HCT116 (cell line): Measurements from ENCODE around the gene CABLES1.

Experiments used
- CTCF ChIP-seq, 3 experiments: fragments of 200-600 bp in 1 of 3; sonication (generic) in 1 of 3; IDR thresholded peaks in 2 of 3; conservative IDR thresholded peaks in 1 of 3; 2 replicates each; pipeline ENCODE4 v1.5.1; 2012 to 2017; ENCODE audit warnings: low read depth in 2 of 3, low read length in 2 of 3, antibody characterized with exemption in 1 of 3, borderline replicate concordance in 1 of 3, control low read depth in 1 of 3, mild to moderate bottlenecking in 1 of 3, mixed read lengths in 1 of 3, mixed run types in 1 of 3, moderate library complexity in 1 of 3; ENCODE audit not compliant: insufficient read depth in 1 of 3
- EGR1 ChIP-seq: IDR thresholded peaks from 2 replicates; pipeline ENCODE4 v1.6.1; 2012; ENCODE audit warnings: low read depth
- EZH2 ChIP-seq: fragments of 200-600 bp; sonication (generic); IDR thresholded peaks from 2 replicates; pipeline ENCODE4 v1.6.1; 2017; ENCODE audit warnings: antibody characterized with exemption, mixed run types
- EZH2phosphoT487 ChIP-seq: fragments of 200-600 bp; IDR thresholded peaks from 2 replicates; pipeline ENCODE4 v1.6.1; 2018; ENCODE audit warnings: antibody characterized with exemption, borderline replicate concordance
- POLR2A ChIP-seq: IDR thresholded peaks from 2 replicates; pipeline ENCODE4 v1.7.0; 2011; ENCODE audit warnings: borderline replicate concordance; ENCODE audit not compliant: insufficient read depth, insufficient read length; ENCODE audit errors: extremely low read depth
- POLR2AphosphoS5 ChIP-seq: IDR thresholded peaks from 2 replicates; pipeline ENCODE4 v1.6.1; 2011; ENCODE audit warnings: mild to moderate bottlenecking, low read depth, low read length, moderate library complexity
- RAD21 ChIP-seq: IDR thresholded peaks from 2 replicates; pipeline ENCODE4 v1.6.1; 2012; ENCODE audit warnings: low read depth, mild to moderate bottlenecking
- SRF ChIP-seq: IDR thresholded peaks from 2 replicates; pipeline ENCODE4 v1.6.1; 2012; ENCODE audit warnings: low read depth

- TF ChIP-seq CTCF (IDR thresholded peaks at IDR 0.05 in 2 of 3, conservative IDR thresholded peaks at IDR 0.05 in 1 of 3; ENCODE audit: borderline replicate concordance in 1 of 3, insufficient read depth in 1 of 3, low read depth in 2 of 3, low read length in 2 of 3) (no peak), RAD21 (no peak), EZH2 (no peak), SRF (no peak), POLR2A (no peak), EGR1 (no peak), POLR2AphosphoS5 (no peak), EZH2phosphoT487 (no peak)
Observed at GRCh38 chr18:23245461-23245860, 110.2 kb downstream of the CABLES1 start.
